SK-N-SH (cell line): Measurements from ENCODE around the gene LRMDA.

Experiments
- CHD2 ChIP-seq: fragments of 150-350 bp; IDR thresholded peaks from 2 replicates; pipeline ENCODE4 v1.6.1; 2018; ENCODE audit warnings: low read length; ENCODE audit not compliant: partially characterized antibody
- EP300 ChIP-seq, 2 experiments: IDR thresholded peaks; 2 replicates each; pipeline versions ENCODE4 v1.4.0 to v1.6.1; 2012; ENCODE audit warnings: borderline replicate concordance in 1 of 2, low read depth in 1 of 2, low read length in 1 of 2
- EZH2phosphoT487 ChIP-seq: fragments of 200-600 bp; sonication (generic); IDR thresholded peaks from 2 replicates; pipeline ENCODE4 v1.6.1; 2017; ENCODE audit warnings: low read depth, mixed run types, mild to moderate bottlenecking, antibody characterized with exemption, moderate library complexity, borderline replicate concordance
- FOXJ3 ChIP-seq: sonication (generic); formaldehyde crosslinking; IDR thresholded peaks from 2 replicates; pipeline ENCODE4 v1.5.1; 2020; ENCODE audit warnings: mild to moderate bottlenecking, missing genetic modification reagents
- GABPA ChIP-seq: IDR thresholded peaks from 2 replicates; pipeline ENCODE4 v1.4.0; 2012; ENCODE audit warnings: low read depth, mild to moderate bottlenecking
- NFIC ChIP-seq: IDR thresholded peaks from 2 replicates; pipeline ENCODE4 v1.4.0; 2012; ENCODE audit warnings: borderline replicate concordance
- POLR2AphosphoS5 ChIP-seq: IDR thresholded peaks from 2 replicates; pipeline ENCODE4 v1.6.1; 2012; ENCODE audit warnings: low read depth, low read length
- RAD21 ChIP-seq: IDR thresholded peaks from 2 replicates; pipeline ENCODE4 v1.6.1; 2012; ENCODE audit warnings: mild to moderate bottlenecking, low read length
- RFX5 ChIP-seq: IDR thresholded peaks from 2 replicates; pipeline ENCODE4 v1.6.1; 2012; ENCODE audit warnings: mild to moderate bottlenecking, improper control_type of control experiment, low read length
- TEAD4 ChIP-seq: IDR thresholded peaks from 2 replicates; pipeline ENCODE4 v1.4.0; 2012; ENCODE audit warnings: mild to moderate bottlenecking, borderline replicate concordance; ENCODE audit not compliant: insufficient read depth
- TF ChIP-seq, protein P1 (sequence below): fragments of 200-600 bp; sonication (generic); IDR thresholded peaks from 2 replicates; pipeline ENCODE4 v1.6.1; 2017; ENCODE audit warnings: antibody characterized with exemption, mild to moderate bottlenecking, moderate library complexity
- TF ChIP-seq, protein P2 (sequence below): IDR thresholded peaks from 2 replicates; pipeline ENCODE4; 2012
- TF ChIP-seq, protein P3 (sequence below): IDR thresholded peaks from 2 replicates; pipeline ENCODE4 v1.4.0; 2012; ENCODE audit warnings: low read depth, borderline replicate concordance

DNA sequence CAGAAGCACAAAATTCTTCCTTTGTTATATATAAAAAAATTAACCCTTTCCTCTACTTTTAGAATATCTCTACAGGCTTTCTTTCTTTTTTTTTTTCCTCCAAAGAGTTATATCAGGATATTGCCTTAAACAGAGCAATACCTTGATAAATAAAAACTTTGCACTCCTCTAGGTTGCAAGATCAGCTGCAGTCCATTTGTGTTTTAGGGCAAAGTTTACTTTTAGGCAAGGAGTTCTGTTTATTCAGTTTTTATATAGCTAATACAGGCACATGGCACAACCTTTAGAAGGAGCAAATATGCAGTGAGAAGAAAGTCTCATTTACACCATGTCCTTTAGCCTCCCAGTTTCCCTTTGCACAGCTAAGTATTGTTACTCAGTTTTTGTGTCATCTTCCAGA, 10.3 kb downstream of the LRMDA start:
- TF ChIP-seq, protein P1, sequence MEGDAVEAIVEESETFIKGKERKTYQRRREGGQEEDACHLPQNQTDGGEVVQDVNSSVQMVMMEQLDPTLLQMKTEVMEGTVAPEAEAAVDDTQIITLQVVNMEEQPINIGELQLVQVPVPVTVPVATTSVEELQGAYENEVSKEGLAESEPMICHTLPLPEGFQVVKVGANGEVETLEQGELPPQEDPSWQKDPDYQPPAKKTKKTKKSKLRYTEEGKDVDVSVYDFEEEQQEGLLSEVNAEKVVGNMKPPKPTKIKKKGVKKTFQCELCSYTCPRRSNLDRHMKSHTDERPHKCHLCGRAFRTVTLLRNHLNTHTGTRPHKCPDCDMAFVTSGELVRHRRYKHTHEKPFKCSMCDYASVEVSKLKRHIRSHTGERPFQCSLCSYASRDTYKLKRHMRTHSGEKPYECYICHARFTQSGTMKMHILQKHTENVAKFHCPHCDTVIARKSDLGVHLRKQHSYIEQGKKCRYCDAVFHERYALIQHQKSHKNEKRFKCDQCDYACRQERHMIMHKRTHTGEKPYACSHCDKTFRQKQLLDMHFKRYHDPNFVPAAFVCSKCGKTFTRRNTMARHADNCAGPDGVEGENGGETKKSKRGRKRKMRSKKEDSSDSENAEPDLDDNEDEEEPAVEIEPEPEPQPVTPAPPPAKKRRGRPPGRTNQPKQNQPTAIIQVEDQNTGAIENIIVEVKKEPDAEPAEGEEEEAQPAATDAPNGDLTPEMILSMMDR, result no peak
- TF ChIP-seq POLR2AphosphoS5 (no peak), FOXJ3 (CRISPR knock-in tag) (no peak), NFIC (no peak), RAD21 (no peak), TEAD4 (no peak), EP300 (IDR thresholded peaks at IDR 0.05; ENCODE audit: borderline replicate concordance in 1 of 2, low read depth in 1 of 2, low read length in 1 of 2) (no peak), EZH2phosphoT487 (no peak), CHD2 (no peak), GABPA (no peak), RFX5 (no peak)
- TF ChIP-seq, protein P2, sequence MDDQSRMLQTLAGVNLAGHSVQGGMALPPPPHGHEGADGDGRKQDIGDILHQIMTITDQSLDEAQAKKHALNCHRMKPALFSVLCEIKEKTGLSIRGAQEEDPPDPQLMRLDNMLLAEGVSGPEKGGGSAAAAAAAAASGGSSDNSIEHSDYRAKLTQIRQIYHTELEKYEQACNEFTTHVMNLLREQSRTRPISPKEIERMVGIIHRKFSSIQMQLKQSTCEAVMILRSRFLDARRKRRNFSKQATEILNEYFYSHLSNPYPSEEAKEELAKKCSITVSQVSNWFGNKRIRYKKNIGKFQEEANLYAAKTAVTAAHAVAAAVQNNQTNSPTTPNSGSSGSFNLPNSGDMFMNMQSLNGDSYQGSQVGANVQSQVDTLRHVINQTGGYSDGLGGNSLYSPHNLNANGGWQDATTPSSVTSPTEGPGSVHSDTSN, result no peak
- TF ChIP-seq, protein P3, sequence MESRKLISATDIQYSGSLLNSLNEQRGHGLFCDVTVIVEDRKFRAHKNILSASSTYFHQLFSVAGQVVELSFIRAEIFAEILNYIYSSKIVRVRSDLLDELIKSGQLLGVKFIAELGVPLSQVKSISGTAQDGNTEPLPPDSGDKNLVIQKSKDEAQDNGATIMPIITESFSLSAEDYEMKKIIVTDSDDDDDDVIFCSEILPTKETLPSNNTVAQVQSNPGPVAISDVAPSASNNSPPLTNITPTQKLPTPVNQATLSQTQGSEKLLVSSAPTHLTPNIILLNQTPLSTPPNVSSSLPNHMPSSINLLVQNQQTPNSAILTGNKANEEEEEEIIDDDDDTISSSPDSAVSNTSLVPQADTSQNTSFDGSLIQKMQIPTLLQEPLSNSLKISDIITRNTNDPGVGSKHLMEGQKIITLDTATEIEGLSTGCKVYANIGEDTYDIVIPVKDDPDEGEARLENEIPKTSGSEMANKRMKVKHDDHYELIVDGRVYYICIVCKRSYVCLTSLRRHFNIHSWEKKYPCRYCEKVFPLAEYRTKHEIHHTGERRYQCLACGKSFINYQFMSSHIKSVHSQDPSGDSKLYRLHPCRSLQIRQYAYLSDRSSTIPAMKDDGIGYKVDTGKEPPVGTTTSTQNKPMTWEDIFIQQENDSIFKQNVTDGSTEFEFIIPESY, result no peak
